NCI-H524 treated with DMSO at 0.1 percent for 48 hours (cell line): ENCODE measurements around the gene MRPL33.
A peak's percentile ranks its signal among the peaks of the same experiment; 100 is the strongest.

Source experiments
- DNase-seq: peaks from one replicate; lab custom pipeline; 2025; lab: John Stamatoyannopoulos, UW

Gene MRPL33

GRCh38 chr2:27771548-27772335, at the start of gene MRPL33:
Gene MRPL33, plus strand, starts transcription at chr2:27771719. Its CDS starts 59 bp downstream, at chr2:27771778.
- DNase-seq = peak; percentile 49

DNA sequence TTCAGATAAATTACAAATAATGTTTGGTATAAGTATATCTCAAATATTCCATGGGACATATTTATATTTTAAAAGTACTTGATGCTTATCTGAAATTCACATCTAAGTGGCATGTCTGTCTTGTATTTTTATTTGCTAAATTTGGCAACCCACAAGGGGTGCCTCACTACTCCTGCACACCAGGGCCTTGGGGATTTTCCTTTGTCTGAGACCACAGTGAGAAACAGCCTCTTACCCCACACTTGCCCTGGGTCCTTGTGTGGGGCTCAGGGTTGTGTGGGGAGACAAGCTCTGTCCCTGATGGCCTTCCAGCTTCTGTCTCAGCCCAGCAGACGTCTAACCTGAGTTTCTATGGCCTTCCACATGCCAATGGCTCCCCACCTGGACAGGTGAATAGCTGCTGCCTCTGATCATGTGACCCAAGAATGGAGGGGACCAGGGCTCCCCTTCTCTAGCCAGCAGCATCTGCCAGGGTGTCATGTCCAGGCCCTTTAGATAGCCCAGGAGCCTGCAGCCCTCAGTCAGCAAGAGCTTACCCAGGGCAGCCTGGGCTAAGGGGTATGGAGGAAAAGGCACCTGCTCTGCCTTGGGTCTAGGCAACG, 49.5 kb upstream of the MRPL33 start:
- DNase-seq = no peak

- DNase-seq = no peak
Observed at GRCh38 chr2:27723372-27724144, 48.0 kb upstream of the MRPL33 start.

GRCh38 chr2:27724191-27724590, 47.3 kb upstream of the MRPL33 start:
- no peak for DNase-seq

DNA sequence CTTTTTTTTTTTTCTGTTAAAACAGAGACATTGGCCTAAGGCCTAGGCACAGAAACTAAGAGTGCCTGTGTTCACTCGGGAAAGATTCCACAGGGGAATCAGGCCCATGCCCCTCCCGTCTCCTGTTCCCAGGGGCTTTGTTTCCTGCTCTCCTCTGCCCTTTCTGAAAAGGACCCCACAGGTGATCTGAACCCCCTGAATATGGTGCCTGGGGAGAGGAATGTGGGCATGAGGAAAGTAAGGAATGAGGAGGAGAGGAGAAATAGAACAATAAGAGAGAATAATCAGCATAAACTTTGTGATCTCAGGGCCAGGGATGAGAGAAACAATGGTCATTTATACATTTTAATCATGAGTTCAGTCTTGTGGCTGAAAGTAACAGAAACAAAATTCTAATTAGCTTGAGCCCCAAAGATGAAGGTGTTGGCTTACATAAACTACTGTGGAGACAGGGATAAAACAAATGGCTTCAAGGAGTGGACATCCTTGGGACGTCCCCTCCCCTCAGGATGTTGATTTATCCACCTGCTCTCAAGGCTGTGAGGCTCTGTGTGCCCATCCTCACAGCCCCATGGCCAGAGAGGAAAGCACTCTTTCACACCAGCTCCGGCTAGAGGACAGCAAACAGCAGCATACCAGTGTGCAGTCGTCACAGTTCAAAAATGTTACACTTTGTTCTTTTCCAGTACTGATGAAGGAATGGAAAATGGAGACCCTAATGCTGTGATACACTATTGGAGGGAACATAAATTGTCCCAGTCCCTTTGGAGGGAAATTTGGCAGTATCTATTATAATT, 46.4 kb upstream of the MRPL33 start:
- no peak for DNase-seq

GRCh38 chr2:27727257-27727656, 44.3 kb upstream of the MRPL33 start:
- DNase-seq = no peak

DNA sequence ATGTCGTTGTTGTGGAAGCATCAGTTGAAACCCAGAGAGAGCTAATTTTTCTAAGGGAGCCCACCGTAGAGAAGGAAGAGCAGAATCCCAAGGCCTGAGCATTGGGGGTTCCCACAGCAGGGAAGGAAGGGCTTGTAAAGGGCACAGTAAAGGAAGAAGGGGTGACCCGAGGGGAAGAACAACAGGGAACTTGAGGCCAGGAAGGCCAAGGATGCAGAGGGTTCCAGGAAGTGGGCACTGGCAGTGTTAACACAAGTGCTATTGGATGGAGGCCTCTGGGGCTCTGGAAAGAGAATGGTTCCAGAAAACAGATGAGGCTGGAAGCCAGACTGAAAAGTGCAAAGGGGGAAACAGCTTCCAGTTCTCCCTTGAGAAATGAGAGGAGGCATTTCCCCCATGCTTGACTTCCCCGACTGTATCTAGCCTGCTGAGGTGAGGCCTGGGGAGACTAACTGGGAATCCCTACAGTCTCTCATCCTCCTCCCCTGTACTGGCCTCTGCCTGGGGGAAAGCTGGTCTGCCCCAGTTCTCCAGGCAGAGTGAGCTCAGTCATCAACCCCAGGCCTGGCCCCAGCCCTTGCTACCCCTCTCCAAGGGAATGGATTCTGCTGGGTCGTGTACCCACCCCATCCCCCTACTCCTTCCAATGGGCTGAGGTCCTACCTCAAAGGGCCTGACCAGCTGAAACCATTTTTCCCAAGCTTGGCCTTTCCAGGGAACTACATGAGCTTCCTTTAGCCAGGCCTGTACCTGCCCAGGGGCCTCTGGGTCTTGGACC, 43.2 kb upstream of the MRPL33 start:
- DNase-seq = no peak

- no peak for DNase-seq
Observed at GRCh38 chr2:27729198-27729597, 42.3 kb upstream of the MRPL33 start.

DNA sequence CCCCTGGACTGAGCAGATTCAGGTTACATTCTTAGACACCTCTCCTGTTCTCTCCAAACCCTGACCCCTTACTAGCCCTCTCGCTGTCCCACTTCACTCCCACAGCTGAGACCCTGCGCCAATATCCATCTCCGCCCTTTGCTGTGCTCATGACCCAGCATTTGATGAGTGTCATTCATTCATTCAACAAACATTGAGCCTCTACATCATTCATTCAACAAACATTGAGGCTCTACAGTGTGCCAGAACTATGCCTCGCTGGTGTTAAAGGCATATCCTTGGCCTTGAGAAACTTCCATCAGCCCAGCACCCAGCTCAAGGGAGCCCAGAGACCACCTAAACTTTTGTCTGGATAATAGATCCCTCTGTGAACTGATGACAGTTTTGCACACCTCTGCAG, 41.9 kb upstream of the MRPL33 start:
- DNase-seq = no peak

GRCh38 chr2:27730261-27730662, 41.3 kb upstream of the MRPL33 start:
- DNase-seq = no peak

GRCh38 chr2:27730980-27731691, 40.4 kb upstream of the MRPL33 start:
- no peak for DNase-seq

GRCh38 chr2:27734305-27734704, 37.2 kb upstream of the MRPL33 start:
- no peak for DNase-seq

GRCh38 chr2:27735263-27735904, 36.1 kb upstream of the MRPL33 start:
- DNase-seq = no peak

DNA sequence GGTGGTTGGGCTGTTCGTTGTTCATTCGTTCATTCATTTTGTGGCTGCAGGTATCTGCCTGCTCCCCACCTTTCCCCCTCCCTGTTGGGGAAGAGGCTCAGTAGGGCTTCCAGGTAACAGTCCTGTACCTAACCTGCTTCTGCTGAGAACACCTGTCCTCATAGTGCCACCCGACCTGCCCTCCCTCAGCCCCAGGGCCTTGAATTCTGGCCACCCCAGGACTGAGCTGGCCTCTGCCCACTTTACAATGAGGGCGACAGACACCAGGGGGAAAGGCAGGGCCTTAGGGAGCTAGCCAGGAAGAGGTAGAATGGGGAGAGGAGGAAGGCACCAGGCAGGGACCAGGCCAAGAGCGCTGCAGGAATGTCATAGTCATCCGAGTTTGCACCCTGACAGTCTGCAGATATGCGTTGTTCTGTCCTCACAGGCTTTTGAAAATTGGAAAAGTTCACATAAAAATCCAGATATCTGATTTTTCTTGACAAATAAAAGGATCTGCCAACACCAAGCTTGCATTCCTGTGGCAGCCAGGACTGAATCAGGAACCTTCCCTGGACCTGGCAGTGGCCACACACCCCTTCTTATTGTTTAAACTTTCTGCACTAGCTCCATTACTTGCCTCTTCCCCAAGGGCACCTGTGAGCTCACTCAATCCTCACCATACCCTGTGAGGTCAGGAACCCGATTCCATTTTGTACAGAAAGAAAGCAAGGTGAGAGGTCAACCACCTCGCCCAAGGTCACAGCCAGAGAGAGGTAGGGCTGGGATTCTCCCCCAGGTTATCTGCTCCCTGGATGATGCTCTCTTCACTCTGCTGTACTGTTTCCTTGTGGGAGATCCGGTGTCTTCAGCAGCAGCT, 35.3 kb upstream of the MRPL33 start:
- no peak for DNase-seq

DNA sequence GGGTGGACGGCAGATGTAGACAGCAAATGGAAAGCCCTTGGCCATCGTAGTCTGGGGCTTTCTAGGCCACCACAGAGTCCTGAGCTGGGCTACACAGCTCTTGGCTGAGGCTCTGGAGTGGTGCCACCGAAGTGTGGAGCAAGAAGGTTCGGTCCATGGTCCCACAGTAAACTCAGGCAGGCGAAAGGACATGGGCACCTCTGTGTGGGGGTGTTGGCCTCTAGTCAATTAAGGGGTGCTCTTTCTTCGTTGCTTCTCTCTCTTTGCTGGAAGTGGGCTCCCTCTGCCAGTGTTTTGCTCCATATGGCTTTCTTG, 34.7 kb upstream of the MRPL33 start:
- no peak for DNase-seq

GRCh38 chr2:27737676-27738348, 33.7 kb upstream of the MRPL33 start:
- no peak for DNase-seq

GRCh38 chr2:27738349-27739057, 33.0 kb upstream of the MRPL33 start:
- DNase-seq = no peak

DNA sequence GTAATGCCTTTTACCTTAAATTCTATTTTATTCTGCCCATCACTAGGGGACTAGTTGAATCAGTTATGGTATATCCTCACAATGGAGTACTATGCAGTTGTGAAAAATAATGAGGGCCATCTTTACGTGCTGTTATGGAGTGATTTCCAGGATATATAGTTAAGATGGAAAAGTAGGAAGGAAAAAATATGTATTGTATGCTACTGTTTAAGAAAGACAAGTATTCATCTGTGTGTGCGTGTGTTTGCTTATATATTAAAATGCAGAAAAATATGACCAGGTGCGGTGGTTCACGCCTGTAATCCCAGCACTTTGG, 32.5 kb upstream of the MRPL33 start:
- DNase-seq = no peak
